D721Med (cell line): ENCODE results near the gene ZPR1.

ENCODE experiments used
- DNase-seq: peaks from one replicate; pipeline ENCODE4 v3.0.0; 2011; ENCODE audit warnings: low spot score; ENCODE audit not compliant: insufficient read length
- FAIRE-seq: peaks from 2 replicates; lab custom pipeline; 2011; peaks lifted over from hg19 to GRCh38; lab: Jason Lieb, UNC
- TF ChIP-seq, protein P1 (sequence below): IDR thresholded peaks from 2 replicates; pipeline ENCODE4 v1.5.1; 2012; ENCODE audit warnings: mild to moderate bottlenecking, control low read depth; ENCODE audit not compliant: insufficient read depth; ENCODE audit errors: missing control alignments

Gene ZPR1

GRCh38 chr11:116796548-116796947 is 8.7 kb upstream of the ZPR1 start:
- TF ChIP-seq, protein P1, sequence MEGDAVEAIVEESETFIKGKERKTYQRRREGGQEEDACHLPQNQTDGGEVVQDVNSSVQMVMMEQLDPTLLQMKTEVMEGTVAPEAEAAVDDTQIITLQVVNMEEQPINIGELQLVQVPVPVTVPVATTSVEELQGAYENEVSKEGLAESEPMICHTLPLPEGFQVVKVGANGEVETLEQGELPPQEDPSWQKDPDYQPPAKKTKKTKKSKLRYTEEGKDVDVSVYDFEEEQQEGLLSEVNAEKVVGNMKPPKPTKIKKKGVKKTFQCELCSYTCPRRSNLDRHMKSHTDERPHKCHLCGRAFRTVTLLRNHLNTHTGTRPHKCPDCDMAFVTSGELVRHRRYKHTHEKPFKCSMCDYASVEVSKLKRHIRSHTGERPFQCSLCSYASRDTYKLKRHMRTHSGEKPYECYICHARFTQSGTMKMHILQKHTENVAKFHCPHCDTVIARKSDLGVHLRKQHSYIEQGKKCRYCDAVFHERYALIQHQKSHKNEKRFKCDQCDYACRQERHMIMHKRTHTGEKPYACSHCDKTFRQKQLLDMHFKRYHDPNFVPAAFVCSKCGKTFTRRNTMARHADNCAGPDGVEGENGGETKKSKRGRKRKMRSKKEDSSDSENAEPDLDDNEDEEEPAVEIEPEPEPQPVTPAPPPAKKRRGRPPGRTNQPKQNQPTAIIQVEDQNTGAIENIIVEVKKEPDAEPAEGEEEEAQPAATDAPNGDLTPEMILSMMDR: no peak
- DNase-seq: no peak
- no peak for FAIRE-seq

DNA sequence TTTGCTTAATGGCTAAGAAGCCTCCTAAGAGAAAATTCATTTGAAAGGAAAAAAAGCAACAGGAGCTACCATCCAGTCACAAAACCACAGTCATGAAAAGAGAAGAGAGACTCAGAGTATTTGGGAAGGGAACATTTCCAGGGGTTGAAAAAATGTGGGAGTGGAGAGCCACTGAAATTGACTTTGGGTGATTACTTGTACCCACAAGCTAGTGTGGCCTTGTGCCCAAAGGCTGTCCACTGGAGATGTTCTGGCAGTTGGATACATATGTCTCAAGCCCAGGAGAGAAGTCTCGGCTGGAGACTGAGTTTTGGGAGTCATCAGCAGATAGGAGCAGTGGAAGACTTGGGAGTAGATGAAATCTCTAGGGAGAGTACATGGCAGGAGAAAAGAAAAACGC is 7.0 kb upstream of the ZPR1 start:
- DNase-seq (no peak), FAIRE-seq (no peak)
- TF ChIP-seq, protein P1: no peak

DNA sequence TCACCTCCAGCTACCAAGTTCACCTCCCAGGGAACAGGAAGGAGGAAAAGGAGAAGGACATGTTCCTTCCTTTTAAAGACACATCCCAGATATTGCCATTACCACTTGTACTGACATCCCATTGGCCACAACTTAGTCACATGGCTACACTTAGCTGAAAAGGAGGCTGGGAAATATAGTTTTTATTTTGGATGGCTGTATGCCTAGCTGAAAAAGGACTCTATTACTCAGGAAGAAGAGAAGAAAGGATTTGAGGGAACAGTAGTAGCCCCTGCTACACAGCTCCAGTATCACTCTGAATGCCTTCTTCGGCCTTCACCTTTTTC is 5.9 kb upstream of the ZPR1 start:
- no peak for DNase-seq
- no peak for FAIRE-seq
- TF ChIP-seq, protein P1: no peak

DNA sequence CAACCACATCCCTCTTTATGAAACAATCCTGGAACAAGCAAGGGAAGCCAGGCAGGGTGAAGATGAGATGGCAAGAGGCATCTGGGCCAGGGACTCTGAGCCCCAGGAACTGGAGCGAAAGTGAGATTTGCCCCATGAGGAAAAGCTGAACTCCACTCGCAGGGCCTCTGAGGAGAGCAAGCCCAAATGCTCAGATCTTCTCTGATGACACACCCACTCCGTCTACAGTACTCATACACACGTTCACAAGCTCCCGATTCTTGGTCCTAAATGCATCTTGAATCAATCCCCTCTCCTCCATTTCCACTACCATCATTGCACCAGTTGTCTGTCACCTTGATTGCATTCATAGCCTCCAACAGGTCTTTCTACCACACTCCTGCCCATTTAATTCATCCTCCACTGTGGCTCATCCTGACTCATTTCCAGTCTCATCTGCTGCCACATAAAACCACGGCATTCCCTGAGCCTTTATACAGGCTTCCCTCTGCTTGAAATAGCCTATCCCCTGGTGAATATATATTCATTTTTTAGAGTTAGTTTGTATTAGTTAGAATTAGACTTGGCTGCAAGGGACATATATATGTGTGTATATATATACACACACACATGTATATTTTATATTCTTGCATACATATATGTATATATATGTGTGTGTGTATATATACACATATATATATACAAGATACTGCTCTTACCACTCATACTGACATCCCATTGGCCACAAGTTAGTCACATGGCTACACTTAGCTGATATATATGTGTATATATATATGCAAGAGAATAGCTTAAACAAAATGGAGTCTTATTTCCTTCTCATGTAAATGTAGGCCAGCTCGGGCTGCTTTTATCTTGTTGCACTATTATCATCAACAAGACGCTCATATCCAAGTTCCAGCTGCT is 5.3 kb upstream of the ZPR1 start:
- TF ChIP-seq, protein P1: no peak
- FAIRE-seq (no peak), DNase-seq (no peak)

- DNase-seq (no peak), FAIRE-seq (no peak)
- TF ChIP-seq, protein P1: no peak
These were observed 4.5 kb upstream of the ZPR1 start for GRCh38 chr11:116792144-116792868.

DNA sequence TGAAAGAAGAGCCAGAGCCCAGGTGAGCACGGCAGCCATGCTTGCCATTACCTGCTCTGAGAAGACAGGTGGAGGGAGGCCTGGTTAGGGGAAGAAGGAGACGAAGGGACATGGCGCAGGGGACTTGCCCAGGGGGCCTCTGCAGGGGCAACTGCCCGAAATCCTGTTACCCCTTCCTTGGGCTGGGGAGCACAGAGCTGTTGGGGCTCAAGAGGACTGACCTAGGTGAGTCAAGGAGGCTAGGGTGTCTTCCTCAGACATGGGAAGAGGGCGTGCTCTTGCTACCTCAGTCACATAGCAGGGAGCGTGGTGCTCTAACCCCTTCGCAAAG is 4.0 kb upstream of the ZPR1 start, which contains the start of gene APOA5:
TSS of gene APOA5 (minus strand) at position 67 of the 331 bp plus-strand sequence. CDS start at position 48, 19 bp downstream.
- TF ChIP-seq, protein P1: no peak
- FAIRE-seq: no peak

More for the DNA sequence above, 4.0 kb upstream of the ZPR1 start, which contains the start of gene APOA5:
- no peak for DNase-seq
